Measurements from ENCODE around the gene DOCK4.

- no peak for TF ChIP-seq EZH2 (IDR thresholded peaks at IDR 0.05; ENCODE audit: borderline replicate concordance, low read length)
- no peak for TF ChIP-seq CTCF (conservative IDR thresholded peaks at IDR 0.05 in 1 of 2, IDR thresholded peaks at IDR 0.05 in 1 of 2; ENCODE audit: extremely low read depth in 1 of 2, insufficient read depth in 1 of 2, low read depth in 1 of 2, low read length in 2 of 2)
These were observed 103.0 kb downstream of the DOCK4 start for GRCh38 chr7:112103246-112103645.

All from mammary epithelial cell (primary cell).